Frontal cortex (tissue), 4 donors: Measurements from ENCODE around the gene IQGAP3. TPM values are rescaled to one million over a fixed set of nuclear protein-coding genes. Genes with fewer than 3 reads are reported as not detected.
"Not testable (repeated sequence)": the region's sequence is repeated elsewhere in the genome, so short reads cannot be mapped to it uniquely, and the experiment has no call there.

Experiments
- DNase-seq, 2 donors: peaks; one replicate each; pipeline ENCODE4 v3.0.0; 2012; ENCODE audit warnings: low spot score in 2 of 2
- FAIRE-seq: peaks from 2 replicates; lab custom pipeline; 2012; peaks lifted over from hg19 to GRCh38; lab: Jason Lieb, UNC
- total RNA-seq: library from RNA; depleted of rRNA; stranded (reverse); fragments of >200 nt; gene quantifications from one replicate; pipeline ENCODE4 v1.2.3, GENCODE V29; 2014
- donor health status: control.
- donor health status: control.
- donor health status: control.

The IQGAP3 gene
- total RNA-seq, 1 donor from 2014 or later = 1.2 TPM

- DNase-seq (no peak), FAIRE-seq (no peak)
These were observed 7.1 kb upstream of the IQGAP3 start, which contains the start of gene TTC24 for GRCh38 chr1:156579472-156579871. TSS of gene TTC24 (plus strand) at chr1:156579723. CDS start at chr1:156581365, 1,642 bp downstream.

GRCh38 chr1:156578055-156578454, 5.7 kb upstream of the IQGAP3 start:
- FAIRE-seq (no peak), DNase-seq (no peak)

GRCh38 chr1:156577550-156577949, 5.2 kb upstream of the IQGAP3 start:
- DNase-seq (no peak), FAIRE-seq (no peak)

- FAIRE-seq (no peak), DNase-seq (no peak)
These were observed 1.8 kb upstream of the IQGAP3 start for GRCh38 chr1:156574039-156574633.

GRCh38 chr1:156572663-156573018, 276 bp upstream of the IQGAP3 start:
- FAIRE-seq = no peak

GRCh38 chr1:156571261-156571852, 1.0 kb downstream of the IQGAP3 start:
- DNase-seq (no peak), FAIRE-seq (no peak)

More at GRCh38 chr1:156572663-156573018, 276 bp upstream of the IQGAP3 start:
- DNase-seq = no peak

GRCh38 chr1:156566436-156566835, 5.9 kb downstream of the IQGAP3 start:
- FAIRE-seq = no peak
- DNase-seq = no peak

- FAIRE-seq = no peak
- no peak for DNase-seq
These were observed 6.8 kb downstream of the IQGAP3 start for GRCh38 chr1:156565519-156565918.

GRCh38 chr1:156560585-156561163, 11.7 kb downstream of the IQGAP3 start:
- FAIRE-seq (no peak), DNase-seq (no peak)

GRCh38 chr1:156559797-156560385, 12.5 kb downstream of the IQGAP3 start:
- FAIRE-seq (no peak), DNase-seq (no peak)

- FAIRE-seq = no peak
- DNase-seq = no peak
These were observed 13.1 kb downstream of the IQGAP3 start for GRCh38 chr1:156559086-156559796.

GRCh38 chr1:156556354-156556753, 16.0 kb downstream of the IQGAP3 start:
- FAIRE-seq = no peak
- DNase-seq = no peak

GRCh38 chr1:156555715-156556114, 16.6 kb downstream of the IQGAP3 start:
- DNase-seq = no peak
- no peak for FAIRE-seq

- FAIRE-seq = no peak
- no peak for DNase-seq
These were observed 17.4 kb downstream of the IQGAP3 start for GRCh38 chr1:156554971-156555370.

GRCh38 chr1:156553860-156554485, 18.4 kb downstream of the IQGAP3 start:
- no peak for FAIRE-seq

GRCh38 chr1:156552937-156553336, 19.4 kb downstream of the IQGAP3 start:
- not testable (repeated sequence) for DNase-seq, FAIRE-seq

More at GRCh38 chr1:156553860-156554485, 18.4 kb downstream of the IQGAP3 start:
- no peak for DNase-seq

- no peak for FAIRE-seq
- DNase-seq = no peak
These were observed 19.8 kb downstream of the IQGAP3 start for GRCh38 chr1:156552518-156552917.

- no peak for FAIRE-seq
- DNase-seq = no peak
These were observed 20.5 kb downstream of the IQGAP3 start for GRCh38 chr1:156551869-156552268.

- FAIRE-seq (no peak), DNase-seq (no peak)
These were observed 21.2 kb downstream of the IQGAP3 start for GRCh38 chr1:156551066-156551643.

- no peak for DNase-seq
- no peak for FAIRE-seq
These were observed 22.0 kb downstream of the IQGAP3 start for GRCh38 chr1:156550346-156550745.
